Limb (tissue), 2 donors: ENCODE measurements around the gene AIFM3.

ENCODE experiments used
- DNase-seq, 2 donors: peaks; one replicate each; pipeline ENCODE4 v3.0.0-alpha.2; 2016; ENCODE audit errors: extremely low spot score in 2 of 2

Gene AIFM3

GRCh38 chr22:20974336-20974955 lies 7.4 kb downstream of the AIFM3 start:
- no peak for DNase-seq

- DNase-seq: no peak
Measured at GRCh38 chr22:20975541-20976290, 8.7 kb downstream of the AIFM3 start.

GRCh38 chr22:20976291-20976877 lies 9.3 kb downstream of the AIFM3 start:
- no peak for DNase-seq

GRCh38 chr22:20977019-20977418 lies 10.0 kb downstream of the AIFM3 start:
- no peak for DNase-seq

- no peak for DNase-seq
Measured at GRCh38 chr22:20977516-20978170, 10.6 kb downstream of the AIFM3 start.

- DNase-seq: no peak
Measured at GRCh38 chr22:20978419-20978818, 11.4 kb downstream of the AIFM3 start.

GRCh38 chr22:20979243-20979809 lies 12.3 kb downstream of the AIFM3 start:
- DNase-seq: peak; percentile 30 to 76

GRCh38 chr22:20979940-20980453 lies 12.9 kb downstream of the AIFM3 start:
- no peak for DNase-seq

GRCh38 chr22:20980523-20980922 lies 13.5 kb downstream of the AIFM3 start:
- no peak for DNase-seq

GRCh38 chr22:20980938-20981722 lies 14.1 kb downstream of the AIFM3 start:
- DNase-seq: no peak

GRCh38 chr22:20981787-20982562 lies 14.9 kb downstream of the AIFM3 start, which contains the start of gene LZTR1:
LZTR1 (plus strand) TSS chr22:20982297; CDS start chr22:20982372, 75 bp downstream.
- peak; percentile 81 to 90 for DNase-seq

GRCh38 chr22:20982563-20982882 lies 15.5 kb downstream of the AIFM3 start:
- no peak for DNase-seq

- no peak for DNase-seq
Measured at GRCh38 chr22:20983081-20983771, 16.2 kb downstream of the AIFM3 start.

- DNase-seq: no peak
Measured at GRCh38 chr22:20985720-20986119, 18.7 kb downstream of the AIFM3 start.

- no peak for DNase-seq
Measured at GRCh38 chr22:20986365-20986764, 19.3 kb downstream of the AIFM3 start.

- DNase-seq: no peak
Measured at GRCh38 chr22:20987375-20987774, 20.3 kb downstream of the AIFM3 start.

GRCh38 chr22:20988573-20989322 lies 21.7 kb downstream of the AIFM3 start:
- no peak for DNase-seq

- DNase-seq: no peak
Measured at GRCh38 chr22:20989323-20990138, 22.5 kb downstream of the AIFM3 start.
